Prostate gland (tissue), 2 donors: ENCODE measurements around the gene CEP250. TPM values are rescaled to one million over a fixed set of nuclear protein-coding genes. Genes with fewer than 3 reads are reported as not detected.

Source experiments
- DNase-seq: peaks from one replicate; pipeline ENCODE4 v3.0.0-alpha.2; 2019; ENCODE audit warnings: low spot score
- H3K27ac ChIP-seq, 2 donors: fragments of 200-600 bp; sonication (generic); 2 replicates each; pipeline ENCODE4 v1.5.1; 2017 to 2019
- H3K27me3 ChIP-seq: fragments of 200-600 bp; sonication (generic); replicated peaks from 2 replicates; pipeline ENCODE4 v1.5.1; 2019; ENCODE audit not compliant: insufficient read depth
- H3K36me3 ChIP-seq, 2 donors: fragments of 200-600 bp; sonication (generic); 1 replicate in 1 of 2; 2 replicates in 1 of 2; pipeline versions ENCODE4 v1.5.1 to v1.8.1; 2017 to 2019
- H3K4me1 ChIP-seq: fragments of 200-600 bp; sonication (generic); replicated peaks from 2 replicates; pipeline ENCODE4 v1.5.1; 2019
- H3K4me3 ChIP-seq, 2 donors: fragments of 200-600 bp; sonication (generic); 2 replicates each; pipeline ENCODE4 v1.5.1; 2017 to 2019
- H3K9me3 ChIP-seq: fragments of 200-600 bp; sonication (generic); 2 replicates; pipeline ENCODE4 v1.5.1; 2017
- CTCF ChIP-seq, 4 experiments: fragments of 200-600 bp in 2 of 4; fragments of 450-650 bp in 2 of 4; sonication (generic) in 2 of 4; IDR thresholded peaks; 1 replicate in 3 of 4; 2 replicates in 1 of 4; pipeline ENCODE4 v1.5.1; 2016 to 2019; ENCODE audit warnings: antibody characterized with exemption in 4 of 4, mild to moderate bottlenecking in 2 of 4, moderate library complexity in 2 of 4
- POLR2A ChIP-seq: fragments of 450-650 bp; IDR thresholded peaks from one replicate; pipeline ENCODE4 v1.6.1; 2016; ENCODE audit warnings: antibody characterized with exemption, mild to moderate bottlenecking
- POLR2AphosphoS5 ChIP-seq: sonication (generic); formaldehyde crosslinking; IDR thresholded peaks from one replicate; pipeline ENCODE4 v1.6.1; 2017; ENCODE audit warnings: antibody characterized with exemption
- WGBS: methylation state at CpG from one replicate; pipeline ENCODE4 v1.1.5; 2018; 5-methylcytosine and 5-hydroxymethylcytosine counted together
- intact Hi-C: fragments of 100-400 bp; cut with DNase I; formaldehyde crosslinking; loops from one replicate; pipeline ENCODE4 v1.14.2; 2022
- total RNA-seq, 2 donors: library from RNA; depleted of rRNA; stranded (reverse); fragments of >200 nt; gene quantifications; one replicate each; pipeline ENCODE4 v1.1.0, GENCODE V29; 2016

The CEP250 gene
- total RNA-seq, 2 donors from 2014 or later, result 35.2 to 36.9 TPM

GRCh38 chr20:35421322-35421721 is 34.1 kb upstream of the CEP250 start:
- intact Hi-C loops, result no loop called here
- no peak for TF ChIP-seq POLR2AphosphoS5
- TF ChIP-seq CTCF (IDR thresholded peaks at IDR 0.05), result no peak
- TF ChIP-seq POLR2A, result no peak
- Histone ChIP-seq H3K4me3 (no peak overlapping the region), H3K4me1 (no peaks in the 10 kb centered on the region), H3K9me3 (no peaks in the 10 kb centered on the region), H3K27ac (no peak overlapping the region), H3K27me3 (no peaks in the 10 kb centered on the region), H3K36me3 (no peaks in the 10 kb centered on the region)
- 17% methylated on average over 2 of the region's 2 CpGs for WGBS
- no peak for DNase-seq

- H3K27me3 ChIP-seq, result no peaks in the 10 kb centered on the region
Measured at GRCh38 chr20:35431621-35432429, 23.6 kb upstream of the CEP250 start.

DNA sequence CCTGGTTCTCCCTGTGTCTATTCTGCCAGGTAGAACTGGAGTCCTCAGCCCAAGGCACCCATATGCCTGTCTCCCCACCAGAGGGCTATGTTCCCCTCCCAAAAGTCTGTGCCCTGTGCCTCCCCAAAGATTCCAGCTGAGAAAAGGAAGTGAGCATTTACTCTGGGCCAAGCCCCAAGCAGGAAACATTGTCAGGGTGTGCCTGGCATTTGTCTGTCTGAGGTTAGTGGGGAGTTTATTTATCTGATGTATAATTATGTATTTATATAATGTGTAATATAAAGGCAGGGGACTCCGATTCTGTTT is 23.0 kb upstream of the CEP250 start:
- Histone ChIP-seq H3K9me3 (no peaks in the 10 kb centered on the region), H3K4me3 (no peak overlapping the region), H3K36me3 (no peaks in the 10 kb centered on the region), H3K27me3 (no peaks in the 10 kb centered on the region), H3K27ac (no peak overlapping the region), H3K4me1 (no peaks in the 10 kb centered on the region)
- intact Hi-C loops, result no loop called here
- TF ChIP-seq POLR2A (no peak), CTCF (IDR thresholded peaks at IDR 0.05) (no peak), POLR2AphosphoS5 (no peak)
- DNase-seq, result no peak
- 54% methylated on average over 1 of the region's 1 CpG for WGBS

More at GRCh38 chr20:35431621-35432429, 23.6 kb upstream of the CEP250 start:
- H3K27ac ChIP-seq, result no peak overlapping the region
- H3K4me1 ChIP-seq, result no peaks in the 10 kb centered on the region
- WGBS, result 59% methylated on average over 6 of the region's 6 CpGs
- no peak for DNase-seq
- no peaks in the 10 kb centered on the region for H3K9me3 ChIP-seq
- no peak overlapping the region for H3K4me3 ChIP-seq
- H3K36me3 ChIP-seq, result no peaks in the 10 kb centered on the region
- TF ChIP-seq POLR2AphosphoS5 (no peak), POLR2A (no peak), CTCF (IDR thresholded peaks at IDR 0.05) (no peak)
- intact Hi-C loops, result no loop called here

DNA sequence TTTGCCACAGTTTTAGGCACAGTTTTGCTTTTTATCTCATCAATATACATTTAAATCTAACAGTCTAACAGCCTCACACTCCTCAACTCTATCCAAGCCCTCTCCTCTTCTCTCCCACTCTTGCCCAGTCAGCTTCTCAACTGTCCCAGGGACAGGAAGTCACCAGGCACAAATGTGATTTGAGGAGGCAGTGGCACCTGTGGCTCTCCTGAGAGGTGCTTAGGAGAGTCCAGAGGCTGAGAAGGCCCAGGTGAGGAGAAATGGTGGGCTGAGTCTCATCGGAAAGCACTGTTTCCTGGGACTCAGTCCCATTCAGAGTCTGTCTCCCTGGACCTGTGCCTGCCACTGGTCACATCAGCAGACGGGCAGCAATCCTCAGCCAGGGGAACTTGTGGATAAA is 22.1 kb upstream of the CEP250 start:
- intact Hi-C loops, result no loop called here
- H3K9me3 ChIP-seq, result no peaks in the 10 kb centered on the region
- H3K4me1 ChIP-seq, result peaks cover under 1% of the 10 kb centered on the region
- no peak for TF ChIP-seq POLR2A
- TF ChIP-seq POLR2AphosphoS5, result no peak
- no peak for TF ChIP-seq CTCF (IDR thresholded peaks at IDR 0.05)
- H3K27me3 ChIP-seq, result no peaks in the 10 kb centered on the region
- H3K4me3 ChIP-seq, result no peak overlapping the region
- WGBS, result 83% methylated on average over 2 of the region's 2 CpGs
- no peak for DNase-seq
- H3K27ac ChIP-seq, result no peak overlapping the region
- no peaks in the 10 kb centered on the region for H3K36me3 ChIP-seq
